Heart left ventricle (tissue), 16 donors: ENCODE measurements around the gene ZNF334. TPM values are rescaled to one million over a fixed set of nuclear protein-coding genes. Genes with fewer than 3 reads are reported as not detected.
A peak's percentile ranks its signal among the peaks of the same experiment; 100 is the strongest.

Experiments used
- ATAC-seq, 4 donors: fragments of 200-7000 bp; cut with Tn5 transposase; one replicate each; pipeline ENCODE4 v1.9.1; 2020 to 2022; ENCODE audit warnings: moderate library complexity in 4 of 4, mild to moderate bottlenecking in 3 of 4, moderate number of reproducible peaks in 1 of 4
- DNase-seq, 5 donors: peaks; one replicate each; pipeline ENCODE4 v3.0.0-alpha.2; 2020
- H3K27ac ChIP-seq, 12 donors: fragments of 200-600 bp; sonication (generic) in 4 of 12; one replicate each; pipeline versions ENCODE4 v1.5.0 to v1.8.0; 2016 to 2022; ENCODE audit warnings: mild to moderate bottlenecking in 2 of 12
- H3K27me3 ChIP-seq, 9 donors: fragments of 200-600 bp; sonication (generic) in 2 of 9; one replicate each; pipeline versions ENCODE4 v1.5.1 to v1.8.0; 2016 to 2022; ENCODE audit warnings: mild to moderate bottlenecking in 3 of 9
- H3K36me3 ChIP-seq, 9 donors: fragments of 200-600 bp; sonication (generic) in 2 of 9; one replicate each; pipeline versions ENCODE4 v1.5.0 to v1.8.0; 2018 to 2022; ENCODE audit warnings: mild to moderate bottlenecking in 2 of 9
- H3K4me1 ChIP-seq, 12 donors: fragments of 200-600 bp; sonication (generic) in 4 of 12; one replicate each; pipeline versions ENCODE4 v1.5.0 to v1.8.0; 2016 to 2022; ENCODE audit warnings: mild to moderate bottlenecking in 3 of 12
- H3K4me3 ChIP-seq, 12 donors: fragments of 200-600 bp; sonication (generic) in 4 of 12; one replicate each; pipeline versions ENCODE4 v1.5.0 to v1.8.0; 2017 to 2022; ENCODE audit warnings: mild to moderate bottlenecking in 9 of 12, moderate library complexity in 4 of 12
- H3K9me3 ChIP-seq, 12 donors: fragments of 200-600 bp; sonication (generic) in 4 of 12; one replicate each; pipeline versions ENCODE4 v1.5.0 to v1.8.0; 2016 to 2022; ENCODE audit warnings: mild to moderate bottlenecking in 1 of 12
- POLR2A ChIP-seq, 2 donors: fragments of 450-650 bp; IDR thresholded peaks; one replicate each; pipeline ENCODE4 v1.6.1; 2017; ENCODE audit warnings: antibody characterized with exemption in 2 of 2, mild to moderate bottlenecking in 2 of 2, moderate library complexity in 2 of 2
- WGBS, 4 donors: extraction: QIAGEN DNeasy Blood & Tissue Kit in 2 of 4; methylation state at CpG; one replicate each; pipeline versions ENCODE4 v1.1.5 to v1.1.7; 2013 to 2018; 5-methylcytosine and 5-hydroxymethylcytosine counted together
- intact Hi-C, 10 donors: fragments of 100-400 bp; cut with DNase I; formaldehyde crosslinking; loops; one replicate each; pipeline versions ENCODE4 v1.11.1 to v1.14.2; 2022
- long read RNA-seq, 3 donors: library from polyadenylated mRNA; unstranded; transcript quantifications; one replicate each; pipeline ENCODE4 v2.0.0, GENCODE V29; 2020 to 2021
- polyA plus RNA-seq, 2 donors: library from polyadenylated mRNA; stranded (reverse); fragments of 200-250 nt; gene quantifications; one replicate each; pipeline ENCODE4 v1.2.3, GENCODE V29; 2013
- total RNA-seq, 9 donors: library from RNA; depleted of rRNA in 2 of 9; stranded (reverse); fragments of >200 nt in 2 of 9; fragmentation: NEBNext Ultra II Directional in 3 of 9; extraction: Animal tissue kit (Norgen Biotek cat#: 25700) in 3 of 9; gene quantifications; one replicate each; pipeline versions ENCODE4 v1.1.0 to v1.2.4, GENCODE V29; 2016 to 2023
- TF ChIP-seq, protein P1 (sequence below), 12 donors: fragments of 200-600 bp; sonication (generic) in 4 of 12; IDR thresholded peaks; one replicate each; pipeline versions ENCODE4 v1.5.0 to v1.8.0; 2018 to 2022; ENCODE audit warnings: antibody characterized with exemption in 12 of 12, mild to moderate bottlenecking in 5 of 12
- donor health status: ischemic (EF 13 %, LVEDD 7.1; RV severe dilation, severe dysfunction).
- donor health status: healthy with polysubstance abuse.
- donor health status: DM: no; HTN: yes; CAD: no.
- donor health status: DM: no; HTN: no; CAD: no.
- donor health status: ischemic (EF 25% LVEDD 6.9; RV normal size, moderate dysfunction).
- donor health status: ischemic (EF 25% LVEDD 5.7; RV mildly dilated, moderate dysfunction).
- donor health status: healthy.
- donor health status: DM: yes; HTN: yes; CAD: no.
- donor health status: ischemic (EF 35%, LVEDD 5.7; RV mildly dilated, moderate dysfunction).
- donor health status: nonischemic (EF 11% LVEDD 7.7; RV severe dilation, severe dysfunction).
- donor health status: DM: yes; HTN: yes; CAD: no.
- donor health status: PGD.
- donor health status: ischemic (EF 29% LVEDD 5.4; RV normal size, mild dysfunction).
- donor health status: nonischemic (EF 23%, LVEDD 6.1; RV moderate dilation, normal function).

Gene ZNF334
- total RNA-seq (1 to 10 TPM in 6 of 9 donors, under 1 TPM in 3; 0.31 to 2.5 (median 1.3) TPM), polyA plus RNA-seq (under 1 TPM; 0.78 to 0.95 TPM)
- long read RNA-seq, donor 1, partial matches to known transcripts, result 0 of 7 reads
- long read RNA-seq, donor 1, other reads (novel, unspliced or antisense), result 7 of 7 reads
- long read RNA-seq, donor 2, partial matches to known transcripts, result 3 of 7 reads
- long read RNA-seq, donor 2, other reads (novel, unspliced or antisense), result 4 of 7 reads
- long read RNA-seq, donor 3, partial matches to known transcripts, result 0 of 1 reads
- long read RNA-seq, donor 3, other reads (novel, unspliced or antisense), result 1 of 1 reads

DNA sequence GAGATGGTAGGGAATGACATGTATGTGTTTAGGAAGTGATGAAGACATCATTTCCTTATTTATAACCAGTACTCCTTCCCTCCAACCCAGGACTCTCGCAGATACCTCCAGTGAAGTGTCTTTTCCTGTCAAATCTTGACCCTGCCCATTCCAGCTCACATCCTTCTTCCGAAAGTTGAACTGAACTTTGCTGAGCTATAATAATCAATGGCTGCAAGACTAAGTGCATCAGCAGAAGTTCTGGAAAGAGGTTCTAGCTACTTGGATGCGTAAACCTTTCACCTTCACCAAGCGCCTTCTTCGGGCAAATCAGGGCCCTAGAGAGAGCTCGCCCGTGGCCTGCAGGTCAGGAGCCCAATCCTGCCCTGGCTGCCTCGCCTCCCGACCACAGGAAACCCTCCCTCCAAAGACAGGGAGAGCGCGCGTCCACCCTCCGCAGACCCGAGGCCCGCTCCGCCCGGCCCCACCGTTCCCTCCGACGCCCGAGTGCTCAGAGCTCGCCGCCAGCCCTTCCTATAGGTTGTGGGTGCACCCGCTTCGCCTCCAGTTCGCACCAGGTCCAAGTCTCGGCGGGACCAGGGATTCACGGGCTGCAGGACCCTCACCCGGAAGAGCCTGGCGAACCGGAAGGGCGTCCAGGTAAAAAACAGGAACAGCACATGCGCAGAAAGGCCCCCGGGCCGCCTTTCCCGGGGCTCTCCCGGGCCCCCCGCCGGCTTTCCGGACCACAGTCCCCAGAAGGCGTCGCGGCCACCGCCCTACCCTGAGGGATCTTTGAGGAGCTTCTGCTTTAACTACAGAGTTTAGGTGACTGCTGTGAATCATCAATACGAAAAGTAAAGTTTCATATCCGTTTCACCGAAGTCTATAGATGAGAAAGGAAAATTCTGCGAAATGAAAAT is at the start of gene ZNF334:
TSS of gene ZNF334 (minus strand) at position 617 of the 902 bp plus-strand sequence. CDS start 1,457 bp downstream, outside the sequence.
- Histone ChIP-seq H3K36me3 (no peaks in the 10 kb centered on the region), H3K27ac (peak within 1 kb of the TSS in 9 of 12 donors; percentile 16 to 87 (median 55)), H3K27me3 (peaks cover 0 to 28% (median 4%) of the 10 kb centered on the region in 9 donors), H3K9me3 (no peaks in the 10 kb centered on the region), H3K4me1 (peaks cover 0 to 13% (median 7%) of the 10 kb centered on the region in 12 donors), H3K4me3 (peak within 1 kb of the TSS; percentile 42 to 86 (median 69))
- DNase-seq, result peak; percentile 47 to 92 (median 81)
- WGBS, 4 donors, result 2 to 7% (median 4%) methylated on average over 31 to 49 of the region's 49 CpGs
- ATAC-seq, result peak; percentile 86 to 98 (median 97)
- intact Hi-C loops, result loop anchor here in 1 of 10 donors (5.0 kb wide), 1 partner anchor 174 kb away; the partner anchor contains the start of gene TP53RK
- TF ChIP-seq POLR2A (IDR thresholded peaks at IDR 0.05), result peak in 1 of 2 donors; percentile 26
- TF ChIP-seq, protein P1, sequence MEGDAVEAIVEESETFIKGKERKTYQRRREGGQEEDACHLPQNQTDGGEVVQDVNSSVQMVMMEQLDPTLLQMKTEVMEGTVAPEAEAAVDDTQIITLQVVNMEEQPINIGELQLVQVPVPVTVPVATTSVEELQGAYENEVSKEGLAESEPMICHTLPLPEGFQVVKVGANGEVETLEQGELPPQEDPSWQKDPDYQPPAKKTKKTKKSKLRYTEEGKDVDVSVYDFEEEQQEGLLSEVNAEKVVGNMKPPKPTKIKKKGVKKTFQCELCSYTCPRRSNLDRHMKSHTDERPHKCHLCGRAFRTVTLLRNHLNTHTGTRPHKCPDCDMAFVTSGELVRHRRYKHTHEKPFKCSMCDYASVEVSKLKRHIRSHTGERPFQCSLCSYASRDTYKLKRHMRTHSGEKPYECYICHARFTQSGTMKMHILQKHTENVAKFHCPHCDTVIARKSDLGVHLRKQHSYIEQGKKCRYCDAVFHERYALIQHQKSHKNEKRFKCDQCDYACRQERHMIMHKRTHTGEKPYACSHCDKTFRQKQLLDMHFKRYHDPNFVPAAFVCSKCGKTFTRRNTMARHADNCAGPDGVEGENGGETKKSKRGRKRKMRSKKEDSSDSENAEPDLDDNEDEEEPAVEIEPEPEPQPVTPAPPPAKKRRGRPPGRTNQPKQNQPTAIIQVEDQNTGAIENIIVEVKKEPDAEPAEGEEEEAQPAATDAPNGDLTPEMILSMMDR (IDR thresholded peaks at IDR 0.05), result no peak

DNA sequence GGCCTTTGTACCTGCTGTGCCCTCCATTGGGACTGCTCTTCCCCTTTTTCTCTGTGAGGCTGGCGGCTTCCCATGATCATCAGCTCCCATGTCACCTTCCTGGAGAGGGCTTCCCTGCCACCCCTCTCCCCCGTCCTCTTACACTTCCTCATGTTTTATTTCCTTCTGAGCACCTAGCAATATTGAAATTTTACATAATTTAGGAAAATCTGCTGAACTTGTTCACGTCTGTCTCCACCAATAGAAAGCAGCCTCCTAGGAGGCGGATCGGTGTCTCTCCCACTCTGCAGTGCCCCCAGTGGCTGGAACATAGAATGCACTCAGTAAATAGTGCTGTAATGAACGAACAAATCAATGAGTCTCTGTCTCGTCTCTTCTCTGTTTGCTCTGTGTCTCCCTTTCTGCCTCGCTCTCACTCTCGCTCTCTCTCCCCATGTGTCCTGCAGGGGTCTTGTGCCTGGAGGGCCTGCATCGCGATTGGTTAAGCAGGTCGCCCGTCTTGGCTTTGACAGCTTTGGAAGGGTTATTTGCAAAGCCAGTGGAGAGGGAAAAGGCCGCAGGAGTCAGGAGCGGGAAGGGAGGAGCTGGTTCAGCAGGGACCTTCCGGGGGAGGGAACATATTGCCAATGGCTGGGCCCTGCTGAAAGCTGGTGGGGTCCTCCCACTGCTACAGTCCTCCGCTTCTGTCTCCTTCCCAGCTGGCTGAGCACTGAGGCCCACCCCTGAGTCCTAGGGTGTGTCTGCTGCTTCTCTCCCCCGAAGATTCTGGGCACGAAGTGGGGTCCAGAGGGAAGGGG is 49.2 kb upstream of the ZNF334 start:
- DNase-seq (peak in 4 of 5 donors; percentile 48 to 77 (median 62)), ATAC-seq (peak; percentile 79 to 88 (median 84))
- H3K36me3 ChIP-seq, result no peaks in the 10 kb centered on the region
- WGBS, 4 donors, result 11 to 14% (median 13%) methylated on average over 18 to 19 of the region's 19 CpGs
- H3K27ac ChIP-seq, result peak overlapping the region in 8 of 12 donors; percentile 4 to 70 (median 50)
- H3K27me3 ChIP-seq, result no peaks in the 10 kb centered on the region
- peak overlapping the region in 11 of 12 donors; percentile 16 to 55 (median 41) for H3K4me3 ChIP-seq
- no peaks in the 10 kb centered on the region for H3K9me3 ChIP-seq
- no peak for TF ChIP-seq POLR2A (IDR thresholded peaks at IDR 0.05)
- TF ChIP-seq, protein P1 (IDR thresholded peaks at IDR 0.05), result peak; percentile 85 to 97 (median 92)
- peaks cover 0 to 20% (median 8%) of the 10 kb centered on the region in 12 donors for H3K4me1 ChIP-seq
- intact Hi-C loops, result loop anchor here in 8 of 10 donors (2.0 to 5.0 kb wide), 3 partner anchors 118 to 126 kb away; partner anchors contain the start of gene TP53RK (in 1 of the 8)

DNA sequence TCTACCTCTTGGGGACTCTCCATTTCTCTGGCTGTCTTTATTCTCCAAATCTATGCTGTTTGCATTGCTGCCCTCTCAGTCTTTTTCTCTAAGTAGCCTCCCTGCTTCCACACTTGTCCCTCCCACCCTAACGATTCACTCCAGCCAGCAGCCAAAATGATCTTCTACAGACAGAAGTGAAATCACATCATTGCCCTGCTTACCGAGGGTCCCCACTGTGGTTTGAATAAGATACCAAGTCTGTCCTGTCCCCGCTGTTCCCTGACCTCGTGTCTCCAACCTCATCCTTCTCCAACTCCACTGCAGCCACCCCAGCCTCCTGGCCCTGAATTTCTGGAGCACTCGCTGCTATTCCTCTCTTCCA is 48.6 kb upstream of the ZNF334 start:
- Histone ChIP-seq H3K27ac (peak overlapping the region in 6 of 12 donors; percentile 20 to 70 (median 50)), H3K36me3 (no peaks in the 10 kb centered on the region), H3K4me1 (peaks cover 0 to 20% (median 8%) of the 10 kb centered on the region in 12 donors), H3K9me3 (no peaks in the 10 kb centered on the region), H3K27me3 (no peaks in the 10 kb centered on the region), H3K4me3 (peak overlapping the region in 10 of 12 donors; percentile 22 to 55 (median 41))
- no peak for DNase-seq
- intact Hi-C loops, result loop anchor here in 8 of 10 donors (2.0 to 5.0 kb wide), 3 partner anchors 119 to 127 kb away; partner anchors contain the start of gene TP53RK (in 1 of the 8)
- no peak for ATAC-seq
- 42 to 57% (median 49%) methylated on average over 5 of the region's 5 CpGs for WGBS, 4 donors
- TF ChIP-seq, protein P1 (IDR thresholded peaks at IDR 0.05), result no peak
- TF ChIP-seq POLR2A (IDR thresholded peaks at IDR 0.05), result no peak
